PC-9 (cell line): ENCODE results near the gene POLG. TPM values are rescaled to one million over a fixed set of nuclear protein-coding genes. Genes with fewer than 3 reads are reported as not detected.

ENCODE experiments used
- BruUV-seq: library from RNA; stranded (reverse); fragments of 400-500 nt; replicated peaks from 2 replicates; lab custom pipeline; 2021; lab: Mats Ljungman, UMichigan
- CTCF ChIA-PET: fragments of 300-600 bp; sonication (Branson Sonifier 250); formaldehyde crosslinking; loops from one replicate; lab custom pipeline; 2022; ENCODE audit warnings: antibody characterized with exemption; lab: Charles Lee
- POLR2A ChIA-PET: fragments of 300-600 bp; sonication (Branson Sonifier 250); formaldehyde crosslinking; loops from one replicate; lab custom pipeline; 2022; ENCODE audit warnings: antibody characterized with exemption; ENCODE audit not compliant: unreplicated experiment; lab: Charles Lee
- DNase-seq, 2 experiments: peaks; one replicate each; pipeline versions ENCODE4 v3.0.0 to v3.0.0-alpha.2; 2015 to 2022; ENCODE audit warnings: mixed read lengths in 1 of 2
- H2AFZ ChIP-seq: fragments of 200-600 bp; sonication (generic); 2 replicates; pipeline ENCODE4 v1.8.1; 2017; ENCODE audit warnings: antibody characterized with exemption
- H3F3A ChIP-seq: fragments of 200-600 bp; sonication (generic); 2 replicates; pipeline ENCODE4 v1.8.1; 2017; ENCODE audit warnings: antibody characterized with exemption, mild to moderate bottlenecking, low read depth; ENCODE audit not compliant: insufficient read depth
- H3K27ac ChIP-seq: fragments of 200-600 bp; sonication (generic); 2 replicates; pipeline ENCODE4 v1.6.1; 2016; ENCODE audit warnings: mixed run types
- H3K27me3 ChIP-seq: fragments of 200-600 bp; sonication (generic); 2 replicates; pipeline ENCODE4 v1.6.1; 2016; ENCODE audit warnings: low read depth, mixed run types; ENCODE audit not compliant: insufficient read depth
- H3K36me3 ChIP-seq: fragments of 200-600 bp; sonication (generic); 2 replicates; pipeline ENCODE4 v1.6.1; 2016; ENCODE audit warnings: low read depth, mixed run types
- H3K4me1 ChIP-seq: fragments of 200-600 bp; sonication (generic); replicated peaks from 2 replicates; pipeline ENCODE4 v1.6.1; 2016; ENCODE audit warnings: mixed run types; ENCODE audit not compliant: insufficient read depth
- H3K4me2 ChIP-seq: fragments of 200-600 bp; sonication (generic); 2 replicates; pipeline ENCODE4 v1.6.1; 2017; ENCODE audit warnings: mixed run types
- H3K4me3 ChIP-seq: fragments of 200-600 bp; sonication (generic); 2 replicates; pipeline ENCODE4 v1.6.1; 2016; ENCODE audit warnings: mixed run types
- H3K79me2 ChIP-seq: fragments of 200-600 bp; sonication (generic); 2 replicates; pipeline ENCODE4 v1.6.1; 2017; ENCODE audit warnings: low read depth, mixed run types
- H3K9me2 ChIP-seq: fragments of 200-600 bp; sonication (generic); 2 replicates; pipeline ENCODE4 v1.8.1; 2017; ENCODE audit warnings: mild to moderate bottlenecking; ENCODE audit not compliant: insufficient read depth
- H3K9me3 ChIP-seq: fragments of 200-600 bp; sonication (generic); 2 replicates; pipeline ENCODE4 v1.8.1; 2016; ENCODE audit warnings: low read depth; ENCODE audit not compliant: insufficient read depth
- H4K20me1 ChIP-seq: fragments of 200-600 bp; sonication (generic); 2 replicates; pipeline ENCODE4 v1.8.1; 2017; ENCODE audit not compliant: insufficient read depth
- EZH2 ChIP-seq: fragments of 200-600 bp; sonication (generic); IDR thresholded peaks from 2 replicates; pipeline ENCODE4 v1.8.0; 2017; ENCODE audit warnings: antibody characterized with exemption, low read depth
- intact Hi-C: fragments of 100-400 bp; cut with micrococcal nuclease; formaldehyde crosslinking; loops from one replicate; pipeline ENCODE4 v1.10.0; 2022; ENCODE audit not compliant: unreplicated experiment
- total RNA-seq: library from RNA; stranded (reverse); gene quantifications from 2 replicates; pipeline ENCODE4 v1.2.3, GENCODE V29; 2021
- TF ChIP-seq, protein P1 (sequence below): fragments of 200-600 bp; sonication (generic); conservative IDR thresholded peaks from 2 replicates; pipeline ENCODE4 v1.6.1; 2017; ENCODE audit warnings: mixed run types, antibody characterized with exemption, mild to moderate bottlenecking, moderate library complexity

Gene POLG
- total RNA-seq, 1 experiment from 2014 or later: 43.6 TPM

DNA sequence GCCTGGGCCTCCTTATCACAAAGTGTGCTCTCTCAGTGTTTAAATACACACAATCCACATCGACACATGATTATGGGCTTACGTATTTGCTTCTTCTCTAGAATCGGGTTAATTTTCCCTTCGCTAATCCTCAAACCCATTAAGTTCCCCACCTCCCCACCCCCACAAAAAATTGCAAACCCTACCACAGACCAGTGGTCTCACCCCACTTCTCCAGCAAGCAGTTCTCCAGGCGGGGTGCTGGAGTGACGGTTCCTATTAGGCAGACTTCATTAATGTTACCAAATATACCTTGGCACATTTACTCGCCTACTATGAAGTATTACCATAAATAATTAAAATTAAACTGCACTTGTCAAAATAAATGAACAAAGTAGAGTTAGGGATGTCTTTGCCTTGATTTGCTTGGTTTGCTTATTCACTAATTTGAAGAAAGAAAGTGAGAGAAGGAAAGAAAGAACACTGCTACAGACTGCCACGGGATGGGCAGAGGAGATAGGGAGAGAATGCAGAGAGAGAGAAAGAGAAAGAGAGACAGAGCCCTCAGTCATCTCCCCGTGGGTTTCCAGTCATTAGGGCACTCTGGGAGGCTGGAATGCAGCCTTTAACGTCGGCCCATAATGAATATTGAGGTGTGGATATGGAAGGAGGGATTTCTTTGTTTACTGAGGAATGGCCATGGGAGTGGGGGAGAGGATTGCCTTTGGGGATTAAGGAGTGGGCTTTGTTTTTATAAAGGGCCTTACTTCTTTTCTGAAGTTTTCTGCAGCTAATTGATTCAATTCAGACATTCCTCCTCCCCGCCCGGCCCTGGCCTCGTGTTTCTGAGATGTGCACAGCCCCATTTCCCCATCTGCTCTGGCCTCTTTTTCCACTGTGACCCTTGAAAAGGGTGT, 39.7 kb upstream of the POLG start:
- no TSS peak for BruUV-seq
- no peaks in the 10 kb centered on the region for H3K9me3 ChIP-seq
- no peak for DNase-seq
- no peaks in the 10 kb centered on the region for H3K79me2 ChIP-seq
- H3K4me1 ChIP-seq: peaks cover 14% of the 10 kb centered on the region
- TF ChIP-seq EZH2: no peak
- TF ChIP-seq, protein P1, sequence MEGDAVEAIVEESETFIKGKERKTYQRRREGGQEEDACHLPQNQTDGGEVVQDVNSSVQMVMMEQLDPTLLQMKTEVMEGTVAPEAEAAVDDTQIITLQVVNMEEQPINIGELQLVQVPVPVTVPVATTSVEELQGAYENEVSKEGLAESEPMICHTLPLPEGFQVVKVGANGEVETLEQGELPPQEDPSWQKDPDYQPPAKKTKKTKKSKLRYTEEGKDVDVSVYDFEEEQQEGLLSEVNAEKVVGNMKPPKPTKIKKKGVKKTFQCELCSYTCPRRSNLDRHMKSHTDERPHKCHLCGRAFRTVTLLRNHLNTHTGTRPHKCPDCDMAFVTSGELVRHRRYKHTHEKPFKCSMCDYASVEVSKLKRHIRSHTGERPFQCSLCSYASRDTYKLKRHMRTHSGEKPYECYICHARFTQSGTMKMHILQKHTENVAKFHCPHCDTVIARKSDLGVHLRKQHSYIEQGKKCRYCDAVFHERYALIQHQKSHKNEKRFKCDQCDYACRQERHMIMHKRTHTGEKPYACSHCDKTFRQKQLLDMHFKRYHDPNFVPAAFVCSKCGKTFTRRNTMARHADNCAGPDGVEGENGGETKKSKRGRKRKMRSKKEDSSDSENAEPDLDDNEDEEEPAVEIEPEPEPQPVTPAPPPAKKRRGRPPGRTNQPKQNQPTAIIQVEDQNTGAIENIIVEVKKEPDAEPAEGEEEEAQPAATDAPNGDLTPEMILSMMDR: no peak
- H2AFZ ChIP-seq: no peak overlapping the region
- peaks cover 17% of the 10 kb centered on the region; the same call in 1 of the 2 replicates for H3F3A ChIP-seq
- ChIA-PET POLR2A (no interaction called here), CTCF (no interaction called here)
- intact Hi-C loops: no loop called here
- H3K36me3 ChIP-seq: no peaks in the 10 kb centered on the region
- no peaks in the 10 kb centered on the region for H3K27me3 ChIP-seq
- H3K4me3 ChIP-seq: no peak overlapping the region
- no peaks in the 10 kb centered on the region for H4K20me1 ChIP-seq
- no peaks in the 10 kb centered on the region for H3K9me2 ChIP-seq
- no peak overlapping the region for H3K4me2 ChIP-seq
- no peak overlapping the region for H3K27ac ChIP-seq

DNA sequence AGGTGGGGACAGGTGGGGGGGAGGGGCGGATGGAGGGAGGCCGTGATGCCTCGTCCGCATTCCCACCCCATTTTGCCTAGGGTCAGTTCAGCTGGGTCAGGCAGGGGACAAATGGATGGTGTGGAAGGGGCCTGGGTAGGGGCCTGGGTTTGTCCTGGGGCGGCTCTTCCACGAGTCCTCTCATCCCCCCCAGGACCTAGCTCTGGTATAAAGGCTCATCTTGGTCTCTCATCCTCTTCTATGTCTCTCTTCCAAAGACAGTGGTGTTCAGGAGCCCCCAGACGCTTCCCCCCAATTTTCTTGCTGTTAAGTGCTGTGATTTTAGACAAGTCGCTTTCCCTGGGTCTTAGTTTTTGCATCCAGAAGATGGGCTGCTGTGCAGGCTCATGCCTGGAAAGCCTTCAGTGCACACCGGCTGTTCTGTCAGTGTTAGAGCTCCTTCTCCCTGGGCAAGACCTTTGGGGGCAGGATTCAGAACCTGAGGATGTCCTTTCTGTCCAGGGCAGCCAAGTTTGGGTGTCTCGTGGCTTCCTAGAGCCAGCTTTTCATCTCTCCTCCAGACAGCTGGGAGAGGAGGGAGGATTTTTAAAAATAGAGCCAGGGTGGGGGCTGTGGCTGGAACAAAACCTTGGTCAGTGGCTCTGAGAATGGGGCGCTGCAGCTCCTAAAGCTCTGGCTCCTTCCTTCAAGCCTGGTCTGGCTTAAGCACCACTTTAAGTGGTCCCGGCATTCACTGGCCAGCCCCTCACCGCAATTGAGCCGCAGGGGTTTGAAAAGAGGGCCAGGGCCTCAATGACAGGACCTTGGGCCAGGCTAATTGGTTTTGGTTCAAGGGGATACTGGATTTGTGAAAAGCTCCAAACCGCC, 37.7 kb upstream of the POLG start:
- BruUV-seq: no TSS peak
- Histone ChIP-seq H3K27me3 (0 out of 2 replicates have a peak, but pooled peaks cover 8% of the 10 kb centered on the region), H3K9me2 (no peaks in the 10 kb centered on the region), H4K20me1 (no peaks in the 10 kb centered on the region), H3K4me1 (no peaks in the 10 kb centered on the region), H3K4me3 (no peak overlapping the region), H3K79me2 (no peaks in the 10 kb centered on the region), H3F3A (0 out of 2 replicates have a peak, but pooled peaks cover 6% of the 10 kb centered on the region), H3K4me2 (no peak overlapping the region), H3K9me3 (no peaks in the 10 kb centered on the region), H3K27ac (no peak overlapping the region), H2AFZ (no peak overlapping the region), H3K36me3 (no peaks in the 10 kb centered on the region)
- TF ChIP-seq, protein P1: no peak
- TF ChIP-seq EZH2: no peak
- ChIA-PET CTCF (interaction anchor here (0.7 kb wide), 1 partner anchor 23 kb away, joined by 3 read pairs; no protein-coding TSS in a partner anchor), POLR2A (no interaction called here)
- intact Hi-C loops: no loop called here
- DNase-seq: no peak

DNA sequence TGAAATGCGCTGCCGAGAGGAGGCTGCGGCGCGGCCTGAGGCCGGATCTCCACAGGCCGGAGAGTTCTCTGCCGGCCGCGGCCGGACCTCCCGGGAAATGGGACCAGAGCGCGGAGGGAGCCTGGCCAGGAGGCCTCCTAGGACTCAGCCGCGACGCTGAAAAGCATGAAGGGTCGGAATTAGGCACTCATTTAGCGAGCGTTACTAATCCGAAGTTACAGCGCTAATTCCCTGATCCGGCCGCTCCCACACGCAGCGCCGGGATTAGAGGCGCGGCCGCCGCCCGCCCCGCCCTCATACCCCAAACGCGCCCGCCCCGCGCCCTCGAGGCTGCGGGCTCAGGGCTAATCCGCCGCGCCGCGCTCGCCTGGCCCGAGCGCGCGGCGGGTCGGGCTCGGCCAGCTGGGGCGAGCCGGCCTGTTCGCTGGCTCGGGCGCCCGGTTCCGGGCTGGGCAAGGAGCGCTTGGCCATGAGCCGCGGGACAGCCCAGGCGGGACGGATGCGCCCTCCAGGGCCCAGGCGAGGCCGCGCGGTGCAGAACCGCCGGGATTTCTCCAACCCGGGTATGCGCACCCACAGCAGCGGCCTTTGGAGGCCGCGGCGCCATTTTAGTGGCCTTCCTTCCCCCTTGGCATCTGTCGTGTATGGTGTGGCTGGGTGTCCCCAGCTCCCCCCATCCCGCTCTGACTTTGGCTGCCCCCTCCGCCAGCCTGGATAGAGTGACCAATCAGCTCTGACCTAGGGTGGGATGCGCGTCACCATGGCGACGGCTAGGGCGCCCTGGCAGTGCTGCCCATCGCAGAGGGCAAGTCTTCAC, 36.8 kb upstream of the POLG start:
- no peak for DNase-seq
- no peak overlapping the region for H3K27ac ChIP-seq
- no peak overlapping the region for H3K4me3 ChIP-seq
- H3K27me3 ChIP-seq: peaks cover 14% of the 10 kb centered on the region
- H2AFZ ChIP-seq: no peak overlapping the region
- no peaks in the 10 kb centered on the region for H3K79me2 ChIP-seq
- TF ChIP-seq, protein P1: no peak
- TF ChIP-seq EZH2: no peak
- no peaks in the 10 kb centered on the region for H3K36me3 ChIP-seq
- intact Hi-C loops: no loop called here
- no TSS peak for BruUV-seq
- H3K9me3 ChIP-seq: no peaks in the 10 kb centered on the region
- no peaks in the 10 kb centered on the region for H3K9me2 ChIP-seq
- ChIA-PET POLR2A (no interaction called here), CTCF (no interaction called here)
- no peak overlapping the region for H3K4me2 ChIP-seq
- H3F3A ChIP-seq: 0 out of 2 replicates have a peak, but pooled peaks cover 6% of the 10 kb centered on the region
- H3K4me1 ChIP-seq: no peaks in the 10 kb centered on the region
- no peaks in the 10 kb centered on the region for H4K20me1 ChIP-seq
